GM04503 (cell line): Measurements from ENCODE around the gene PTPN1.
A peak's percentile ranks its signal among the peaks of the same experiment; 100 is the strongest.
"Not testable (repeated sequence)": the region's sequence is repeated elsewhere in the genome, so short reads cannot be mapped to it uniquely, and the experiment has no call there.

Experiments
- DNase-seq: peaks from one replicate; pipeline ENCODE4 v3.0.0-alpha.2; 2012; ENCODE audit warnings: low read depth

PTPN1 gene

GRCh38 chr20:50557549-50558134, 47.5 kb downstream of the PTPN1 start:
- DNase-seq: no peak

GRCh38 chr20:50558483-50558925, 48.3 kb downstream of the PTPN1 start:
- peak; percentile 57 for DNase-seq

GRCh38 chr20:50559149-50559548, 49.0 kb downstream of the PTPN1 start:
- DNase-seq: no peak

- DNase-seq: no peak
Observed at GRCh38 chr20:50559856-50560638, 49.9 kb downstream of the PTPN1 start.

DNA sequence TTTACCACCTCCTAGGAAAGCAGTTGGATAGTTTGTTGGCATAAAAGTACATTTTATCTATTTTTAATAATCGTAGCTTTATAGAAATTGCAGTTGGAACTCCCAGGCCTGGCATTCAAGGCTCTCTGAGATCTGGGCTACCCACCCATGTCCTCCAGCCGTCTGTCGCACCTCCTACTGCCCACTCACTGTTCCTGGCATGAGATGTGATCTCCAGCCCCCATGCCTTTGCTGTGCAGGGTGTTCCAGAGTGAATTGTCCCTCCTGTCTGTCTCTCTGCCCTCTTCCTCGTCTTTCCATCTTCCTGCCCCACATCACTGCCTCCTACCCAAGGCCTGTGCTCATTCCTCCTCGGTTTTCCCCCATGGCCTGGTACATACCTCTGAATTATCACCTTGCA, 50.7 kb downstream of the PTPN1 start:
- DNase-seq: no peak

- DNase-seq: peak; percentile 81
Observed at GRCh38 chr20:50561379-50562078, 51.3 kb downstream of the PTPN1 start.

DNA sequence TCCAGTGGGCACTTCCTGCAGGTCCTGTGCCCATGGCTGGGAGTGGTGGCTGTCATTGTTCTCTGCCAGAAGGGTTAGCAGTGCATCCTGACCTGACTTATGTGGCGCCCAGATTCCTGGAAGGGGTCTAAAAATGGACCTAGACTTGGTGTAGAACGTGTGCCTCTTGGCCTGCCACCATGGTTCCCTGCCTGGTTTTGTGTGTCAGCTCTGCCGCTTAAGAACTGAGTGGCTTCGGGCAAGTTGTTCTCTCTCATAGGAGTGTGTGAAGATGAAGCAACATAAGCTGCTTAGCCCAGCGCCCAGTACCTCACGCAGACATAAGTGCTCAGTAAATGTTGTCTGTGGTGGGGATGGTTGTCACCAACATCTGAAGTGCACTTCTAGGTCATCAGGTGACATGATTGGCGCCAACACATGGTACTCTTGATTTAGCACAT, 52.1 kb downstream of the PTPN1 start:
- no peak for DNase-seq

- DNase-seq: no peak
Observed at GRCh38 chr20:50563133-50563944, 53.2 kb downstream of the PTPN1 start.

GRCh38 chr20:50565383-50565782, 55.2 kb downstream of the PTPN1 start:
- DNase-seq: no peak

DNA sequence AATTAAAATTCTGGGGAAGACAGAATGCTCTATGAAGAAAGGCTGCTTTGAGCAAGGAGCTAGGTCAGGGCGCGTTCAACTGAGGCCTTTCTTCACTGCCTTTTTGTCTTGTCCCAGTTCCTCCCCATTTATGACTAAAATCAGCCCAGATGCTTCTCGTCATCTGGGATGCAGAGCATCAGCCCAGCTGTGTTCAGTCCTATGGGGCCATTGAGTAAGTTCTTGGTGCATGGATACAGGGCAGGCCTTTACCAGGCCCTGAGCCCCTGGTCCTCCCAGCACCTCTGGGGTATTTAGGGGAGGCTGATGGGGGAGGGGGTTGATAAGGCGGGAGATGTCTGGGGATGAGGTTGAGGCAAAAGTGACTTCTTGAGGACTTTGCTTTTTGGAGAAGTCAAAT, 55.7 kb downstream of the PTPN1 start:
- no peak for DNase-seq

DNA sequence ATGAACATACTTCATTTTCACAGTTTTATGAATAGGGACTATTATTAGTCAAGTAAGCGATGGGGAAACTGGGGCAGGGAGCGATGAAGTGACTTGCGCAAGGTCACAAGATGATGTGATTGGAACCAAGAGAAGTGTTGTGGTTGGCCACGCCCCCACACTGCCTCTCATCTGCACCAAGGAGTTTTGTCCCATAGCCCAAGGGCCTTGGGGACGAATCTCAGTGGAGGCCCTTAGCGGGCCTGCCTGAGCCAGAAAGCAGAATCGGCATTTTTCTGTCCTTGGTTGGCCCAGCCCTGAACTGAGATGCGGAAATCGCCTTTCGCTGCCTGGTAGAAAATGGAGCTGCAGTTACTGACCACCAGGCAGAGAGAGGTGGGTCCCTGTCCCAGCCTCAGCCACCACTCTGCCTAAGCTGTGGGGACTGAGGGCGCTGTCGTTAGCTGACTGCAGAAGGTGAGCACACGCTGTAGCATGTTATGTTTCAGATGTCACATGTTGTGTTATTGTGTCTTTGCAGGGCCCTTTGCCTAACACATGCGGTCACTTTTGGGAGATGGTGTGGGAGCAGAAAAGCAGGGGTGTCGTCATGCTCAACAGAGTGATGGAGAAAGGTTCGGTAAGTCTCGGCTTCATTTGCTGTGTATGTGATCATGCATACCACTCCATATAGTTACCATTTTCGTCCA, 57.8 kb downstream of the PTPN1 start:
- no peak for DNase-seq

DNA sequence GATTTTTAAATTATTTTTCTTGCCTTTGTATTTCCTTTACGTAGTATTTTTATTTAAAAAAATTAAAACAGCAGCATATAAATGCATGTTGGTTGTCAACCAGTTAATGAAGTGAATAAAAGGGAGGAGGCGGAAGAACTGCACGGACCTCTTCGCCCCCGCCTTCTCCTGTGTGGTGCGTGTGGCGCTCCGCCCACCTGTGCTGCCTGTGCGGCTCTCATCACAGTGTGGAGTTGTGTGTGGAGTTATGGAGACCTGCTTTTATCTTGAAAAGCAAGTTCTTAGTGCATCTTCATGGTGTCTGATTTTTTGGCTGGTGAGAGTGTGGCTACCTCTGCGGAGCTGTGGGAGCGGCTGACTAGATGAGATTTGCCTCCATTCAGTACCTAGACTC, 58.4 kb downstream of the PTPN1 start:
- no peak for DNase-seq

GRCh38 chr20:50569487-50569863, 59.3 kb downstream of the PTPN1 start:
- not testable (repeated sequence) for DNase-seq

DNA sequence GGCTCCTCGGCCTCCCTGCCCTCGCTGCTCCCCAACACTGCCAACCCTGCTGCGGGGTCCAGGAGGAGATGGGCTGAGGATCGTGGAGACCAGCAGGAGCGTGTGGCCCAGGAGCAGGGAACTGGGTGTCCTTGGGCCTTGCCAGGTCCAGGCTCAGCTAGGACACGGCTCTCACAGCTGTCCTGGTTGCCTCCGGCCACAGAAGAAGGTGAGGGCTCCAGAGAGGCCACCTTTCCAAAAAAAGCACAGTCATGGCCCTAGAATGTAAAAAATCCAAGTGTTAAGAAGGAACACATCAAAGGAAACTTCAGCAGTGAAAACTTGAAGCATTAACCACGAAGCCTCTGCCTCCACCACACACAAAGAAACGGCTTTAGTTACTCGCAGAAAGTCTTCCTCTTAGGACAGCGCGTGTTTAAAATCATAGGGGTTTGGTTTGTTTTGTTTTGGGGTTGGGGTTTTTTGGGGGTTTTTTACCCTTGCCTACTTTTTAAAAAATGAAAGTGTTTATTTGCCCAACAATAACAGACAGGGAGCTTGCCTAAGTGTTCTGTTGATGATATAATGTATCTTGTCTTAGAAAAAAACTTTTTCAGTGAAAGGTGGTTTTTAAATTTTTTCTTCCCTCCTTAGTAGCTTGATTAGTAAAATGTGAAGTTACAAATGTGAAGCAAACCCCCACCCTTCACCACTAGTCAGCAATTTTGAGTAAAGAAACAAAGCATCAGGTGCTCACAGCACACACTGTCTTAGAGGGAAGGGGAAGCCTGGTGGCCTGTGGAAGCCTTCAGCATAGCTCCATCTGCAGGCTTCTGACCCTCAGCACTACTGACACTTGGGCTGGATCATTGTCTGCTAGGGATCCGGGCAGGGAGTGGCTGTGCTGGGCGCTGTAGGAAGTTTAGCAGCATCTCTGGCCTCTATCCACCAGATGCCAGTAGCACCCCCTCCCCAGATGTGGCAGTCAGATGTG, 60.0 kb downstream of the PTPN1 start:
- no peak for DNase-seq

- DNase-seq: no peak
Observed at GRCh38 chr20:50571466-50571865, 61.3 kb downstream of the PTPN1 start.

- DNase-seq: peak; percentile 83
Observed at GRCh38 chr20:50572938-50573777, 63.0 kb downstream of the PTPN1 start.

- no peak for DNase-seq
Observed at GRCh38 chr20:50574108-50574507, 63.9 kb downstream of the PTPN1 start.

DNA sequence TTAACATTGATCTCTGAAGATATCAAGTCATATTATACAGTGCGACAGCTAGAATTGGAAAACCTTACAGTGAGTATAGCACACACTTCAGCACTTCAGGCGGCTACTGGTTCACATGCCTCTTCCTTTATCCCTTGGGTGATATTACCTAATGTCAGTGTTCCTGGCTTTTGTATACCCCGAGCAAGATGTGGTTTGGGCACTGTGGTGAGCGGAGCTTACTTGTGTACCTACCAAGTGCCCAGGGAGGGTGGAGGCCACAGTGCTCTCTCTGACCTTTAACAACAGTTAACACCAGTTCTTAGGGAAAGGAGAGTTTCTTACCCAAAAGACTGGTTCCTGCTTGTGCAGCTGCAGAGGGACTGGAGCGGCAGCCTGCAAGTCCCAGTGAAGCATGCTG, 64.4 kb downstream of the PTPN1 start:
- DNase-seq: no peak
